ELF-1 (cell line): ENCODE results near the gene RABGAP1L.
"Not testable (repeated sequence)": the region's sequence is repeated elsewhere in the genome, so short reads cannot be mapped to it uniquely, and the experiment has no call there.

Experiments
- DNase-seq: peaks from one replicate; pipeline ENCODE4 v3.0.0-alpha.2; 2016; ENCODE audit warnings: low read depth, low spot score

Gene RABGAP1L

GRCh38 chr1:174870319-174870718, 711.0 kb downstream of the RABGAP1L start:
- DNase-seq = no peak

- DNase-seq = no peak
Measured at GRCh38 chr1:174871886-174872285, 712.6 kb downstream of the RABGAP1L start.

GRCh38 chr1:174872615-174873058, 713.3 kb downstream of the RABGAP1L start:
- no peak for DNase-seq

- peak; percentile 69 for DNase-seq
Measured at GRCh38 chr1:174874331-174875053, 715.2 kb downstream of the RABGAP1L start.

- peak; percentile 30 for DNase-seq
Measured at GRCh38 chr1:174875306-174875705, 716.0 kb downstream of the RABGAP1L start.

- DNase-seq = peak; percentile 16
Measured at GRCh38 chr1:174877208-174877673, 717.9 kb downstream of the RABGAP1L start.

GRCh38 chr1:174880171-174880570, 720.9 kb downstream of the RABGAP1L start:
- DNase-seq = no peak

GRCh38 chr1:174883409-174883808, 724.1 kb downstream of the RABGAP1L start:
- DNase-seq = peak; percentile 42

- no peak for DNase-seq
Measured at GRCh38 chr1:174884038-174884437, 724.7 kb downstream of the RABGAP1L start.

- DNase-seq = no peak
Measured at GRCh38 chr1:174884566-174884965, 725.2 kb downstream of the RABGAP1L start.

- no peak for DNase-seq
Measured at GRCh38 chr1:174890024-174890423, 730.7 kb downstream of the RABGAP1L start.

- no peak for DNase-seq
Measured at GRCh38 chr1:174892016-174892415, 732.7 kb downstream of the RABGAP1L start.

- DNase-seq = no peak
Measured at GRCh38 chr1:174894117-174894762, 734.9 kb downstream of the RABGAP1L start.

GRCh38 chr1:174895610-174896009, 736.3 kb downstream of the RABGAP1L start:
- not testable (repeated sequence) for DNase-seq

- no peak for DNase-seq
Measured at GRCh38 chr1:174898102-174898797, 738.9 kb downstream of the RABGAP1L start.

- no peak for DNase-seq
Measured at GRCh38 chr1:174900317-174900716, 741.0 kb downstream of the RABGAP1L start.

GRCh38 chr1:174902531-174903099, 743.3 kb downstream of the RABGAP1L start:
- DNase-seq = no peak

- no peak for DNase-seq
Measured at GRCh38 chr1:174911606-174912005, 752.3 kb downstream of the RABGAP1L start.

- DNase-seq = no peak
Measured at GRCh38 chr1:174912264-174912663, 752.9 kb downstream of the RABGAP1L start.

- DNase-seq = no peak
Measured at GRCh38 chr1:174913225-174913903, 754.0 kb downstream of the RABGAP1L start.

- DNase-seq = no peak
Measured at GRCh38 chr1:174914991-174915390, 755.7 kb downstream of the RABGAP1L start.
